HCT116 (cell line): Measurements from ENCODE around the gene KLF2. TPM values are rescaled to one million over a fixed set of nuclear protein-coding genes. Genes with fewer than 3 reads are reported as not detected.

Source experiments
- ATAC-seq: fragments of 200-7000 bp; cut with Tn5 transposase; 2 replicates; pipeline ENCODE4 v1.9.1; 2020; ENCODE audit warnings: mild to moderate bottlenecking, moderate library complexity
- BruUV-seq: library from RNA; stranded (reverse); fragments of 400-500 nt; replicated peaks from 2 replicates; lab custom pipeline; 2021; lab: Mats Ljungman, UMichigan
- CTCF ChIA-PET: fragments of 300-600 bp; sonication (Branson Sonifier 250); formaldehyde crosslinking; loops from one replicate; lab custom pipeline; 2021; ENCODE audit warnings: antibody characterized with exemption; lab: Charles Lee
- POLR2A ChIA-PET: fragments of 300-600, 350-600 bp; sonication (Branson Sonifier 250); formaldehyde crosslinking; loops from one replicate; lab custom pipeline; 2021; ENCODE audit warnings: antibody characterized with exemption; lab: Charles Lee
- RAD21 ChIA-PET, 2 experiments: fragments of 300-600 bp; sonication (Branson Sonifier 250); formaldehyde crosslinking; loops; one replicate each; lab custom pipeline; 2023; ENCODE audit warnings: low total read pairs in 2 of 2; ENCODE audit not compliant: uncharacterized antibody in 2 of 2, unreplicated experiment in 2 of 2, low non-redundant PET in 1 of 2; lab: Charles Lee
- DNase-seq: peaks from one replicate; pipeline ENCODE4 v3.0.0-alpha.2; 2010; ENCODE audit warnings: low read depth, low spot score
- H2AFZ ChIP-seq: fragments of 200-600 bp; shearing (Covaris generic), sonication (generic); 2 replicates; pipeline ENCODE4 v1.6.1; 2017; ENCODE audit warnings: low read depth, mixed run types, mixed read lengths, antibody characterized with exemption, low read length; ENCODE audit not compliant: poor library complexity, severe bottlenecking
- H3K27ac ChIP-seq: 2 replicates; pipeline ENCODE4 v1.5.1; 2012; ENCODE audit warnings: low read depth, low read length
- H3K27me3 ChIP-seq: fragments of 200-600 bp; sonication (generic); 2 replicates; pipeline ENCODE4 v1.6.1; 2016; ENCODE audit warnings: mixed run types, low read length, mixed read lengths; ENCODE audit not compliant: insufficient read depth
- H3K36me3 ChIP-seq, 2 experiments: fragments of 200-500 bp in 1 of 2; fragments of 200-600 bp in 1 of 2; sonication (Bioruptor generic) in 1 of 2; sonication (generic) in 1 of 2; 2 replicates each; pipeline versions ENCODE4 v1.5.1 to v1.6.1; 2014 to 2016; ENCODE audit warnings: low read length in 2 of 2, inconsistent platforms in 1 of 2, mixed read lengths in 1 of 2, mixed run types in 1 of 2; ENCODE audit not compliant: insufficient read depth in 2 of 2, control insufficient read depth in 1 of 2
- H3K4me1 ChIP-seq, 2 experiments: fragments of 200-600 bp in 1 of 2; sonication (generic) in 1 of 2; 2 replicates each; pipeline versions ENCODE4 v1.5.1 to v1.6.1; 2012 to 2017; ENCODE audit warnings: low read length in 2 of 2, inconsistent platforms in 1 of 2, mild to moderate bottlenecking in 1 of 2, mixed read lengths in 1 of 2, mixed run types in 1 of 2, moderate library complexity in 1 of 2; ENCODE audit not compliant: insufficient read depth in 2 of 2, control insufficient read depth in 1 of 2
- H3K4me2 ChIP-seq: fragments of 200-600 bp; sonication (generic); 2 replicates; pipeline ENCODE4 v1.6.1; 2017; ENCODE audit warnings: mixed run types, low read length, mixed read lengths
- H3K4me3 ChIP-seq, 2 experiments: fragments of 200-600 bp in 1 of 2; sonication (generic) in 1 of 2; replicated peaks in 1 of 2; 2 replicates each; pipeline ENCODE4 v1.5.1; 2011 to 2016; ENCODE audit warnings: low read length in 2 of 2, control low read depth in 1 of 2, low read depth in 1 of 2, mild to moderate bottlenecking in 1 of 2, mixed read lengths in 1 of 2, mixed run types in 1 of 2
- H3K79me2 ChIP-seq: fragments of 200-600 bp; sonication (generic); 2 replicates; pipeline ENCODE4 v1.6.1; 2017; ENCODE audit warnings: mild to moderate bottlenecking, mixed run types, low read length, moderate library complexity, mixed read lengths; ENCODE audit not compliant: insufficient read depth
- H3K9ac ChIP-seq: fragments of 200-600 bp; sonication (generic); 2 replicates; pipeline ENCODE4 v1.6.1; 2016; ENCODE audit warnings: low read length, mixed read lengths
- H3K9me2 ChIP-seq: fragments of 200-600 bp; sonication (generic), shearing (Covaris generic); 2 replicates; pipeline ENCODE4 v1.6.1; 2017; ENCODE audit warnings: mixed run types, mild to moderate bottlenecking, moderate library complexity; ENCODE audit not compliant: insufficient read depth
- H3K9me3 ChIP-seq, 2 experiments: fragments of 200-500 bp in 1 of 2; fragments of 200-600 bp in 1 of 2; sonication (Bioruptor generic) in 1 of 2; sonication (generic) in 1 of 2; 2 replicates each; pipeline ENCODE4 v1.6.1; 2014 to 2017; ENCODE audit warnings: low read length in 2 of 2, mixed read lengths in 2 of 2, inconsistent platforms in 1 of 2, low read depth in 1 of 2, mild to moderate bottlenecking in 1 of 2, mixed run types in 1 of 2, moderate library complexity in 1 of 2; ENCODE audit not compliant: control insufficient read depth in 1 of 2, insufficient read depth in 1 of 2
- H4K20me1 ChIP-seq: fragments of 200-600 bp; sonication (generic), shearing (Covaris generic); 2 replicates; pipeline ENCODE4 v1.6.1; 2017; ENCODE audit warnings: mixed run types, mild to moderate bottlenecking, moderate library complexity; ENCODE audit not compliant: insufficient read depth
- CBX3 ChIP-seq: IDR thresholded peaks from 2 replicates; pipeline ENCODE4 v1.6.1; 2012; ENCODE audit warnings: low read depth
- CTCF ChIP-seq, 3 experiments: fragments of 200-600 bp in 1 of 3; sonication (generic) in 1 of 3; IDR thresholded peaks in 2 of 3; conservative IDR thresholded peaks in 1 of 3; 2 replicates each; pipeline ENCODE4 v1.5.1; 2012 to 2017; ENCODE audit warnings: low read depth in 2 of 3, low read length in 2 of 3, antibody characterized with exemption in 1 of 3, borderline replicate concordance in 1 of 3, control low read depth in 1 of 3, mild to moderate bottlenecking in 1 of 3, mixed read lengths in 1 of 3, mixed run types in 1 of 3, moderate library complexity in 1 of 3; ENCODE audit not compliant: insufficient read depth in 1 of 3
- EGR1 ChIP-seq: IDR thresholded peaks from 2 replicates; pipeline ENCODE4 v1.6.1; 2012; ENCODE audit warnings: low read depth
- MAX ChIP-seq: IDR thresholded peaks from 2 replicates; pipeline ENCODE4 v1.6.1; 2012
- RAD21 ChIP-seq: IDR thresholded peaks from 2 replicates; pipeline ENCODE4 v1.6.1; 2012; ENCODE audit warnings: low read depth, mild to moderate bottlenecking
- intact Hi-C: fragments of 100-400 bp; cut with micrococcal nuclease; formaldehyde crosslinking; loops from 2 replicates; pipeline ENCODE4 v1.10.0; 2022
- total RNA-seq: library from RNA; stranded (reverse); gene quantifications from one replicate; pipeline ENCODE4 v1.2.1, GENCODE V29; 2021; ENCODE audit not compliant: unreplicated experiment

KLF2 gene
- total RNA-seq, 1 experiment from 2014 or later = 39.4 TPM

- POLR2A ChIA-PET = no interaction called here
- Histone ChIP-seq H3K4me1 (no peaks in the 10 kb centered on the region), H2AFZ (no peak overlapping the region), H3K4me3 (no peak overlapping the region), H3K4me2 (no peak overlapping the region), H3K9me3 (no peaks in the 10 kb centered on the region), H4K20me1 (no peaks in the 10 kb centered on the region), H3K9ac (no peak overlapping the region), H3K36me3 (peaks cover 0 to 8% of the 10 kb centered on the region in 2 experiments; a peak in 2 of 4 replicates), H3K27me3 (no peaks in the 10 kb centered on the region), H3K9me2 (no peaks in the 10 kb centered on the region), H3K27ac (no peak overlapping the region), H3K79me2 (no peaks in the 10 kb centered on the region)
- DNase-seq = no peak
- RAD21 ChIA-PET = no interaction called here
- intact Hi-C loops = no loop called here
- no TSS peak for BruUV-seq
- 0 out of 2 replicates have a peak, but pooled peaks have one; percentile 14 for TF ChIP-seq MAX
- no peak for TF ChIP-seq EGR1
- CTCF ChIA-PET = interaction anchor here (0.8 to 1.6 kb wide), 6 partner anchors 9 to 335 kb away, joined by 3 to 7 read pairs (median 4); no protein-coding TSS in a partner anchor
- ATAC-seq = no peak
These were observed 51.6 kb downstream of the KLF2 start for GRCh38 chr19:16376241-16376640.

- CTCF ChIA-PET = interaction anchor here (0.8 to 1.6 kb wide), 6 partner anchors 9 to 336 kb away, joined by 3 to 7 read pairs (median 4); no protein-coding TSS in a partner anchor
- RAD21 ChIA-PET = no interaction called here
- Histone ChIP-seq H3K9me2 (no peaks in the 10 kb centered on the region), H3K36me3 (peaks cover 0 to 8% of the 10 kb centered on the region in 2 experiments; a peak in 2 of 4 replicates), H3K4me2 (no peak overlapping the region), H3K4me3 (no peak overlapping the region), H4K20me1 (no peaks in the 10 kb centered on the region), H3K79me2 (no peaks in the 10 kb centered on the region), H3K9ac (no peak overlapping the region), H3K27ac (no peak overlapping the region), H3K9me3 (no peaks in the 10 kb centered on the region), H2AFZ (no peak overlapping the region), H3K4me1 (no peaks in the 10 kb centered on the region), H3K27me3 (no peaks in the 10 kb centered on the region)
- POLR2A ChIA-PET = no interaction called here
- DNase-seq (no peak), ATAC-seq (peak; percentile 98)
- intact Hi-C loops = no loop called here
- TF ChIP-seq CBX3 = no peak
- TF ChIP-seq CTCF (IDR thresholded peaks at IDR 0.05 in 2 of 3, conservative IDR thresholded peaks at IDR 0.05 in 1 of 3; ENCODE audit: borderline replicate concordance in 1 of 3, insufficient read depth in 1 of 3, low read depth in 2 of 3, low read length in 2 of 3) = peak; percentile 13 to 79 (median 62); a peak in 5 of 6 replicates
- peak; percentile 32; the same call in 1 of the 2 replicates for TF ChIP-seq RAD21
- BruUV-seq = no TSS peak
These were observed 52.0 kb downstream of the KLF2 start for GRCh38 chr19:16376649-16377048.
